ENCODE data around the gene TLE1.

The TLE1 gene

DNA sequence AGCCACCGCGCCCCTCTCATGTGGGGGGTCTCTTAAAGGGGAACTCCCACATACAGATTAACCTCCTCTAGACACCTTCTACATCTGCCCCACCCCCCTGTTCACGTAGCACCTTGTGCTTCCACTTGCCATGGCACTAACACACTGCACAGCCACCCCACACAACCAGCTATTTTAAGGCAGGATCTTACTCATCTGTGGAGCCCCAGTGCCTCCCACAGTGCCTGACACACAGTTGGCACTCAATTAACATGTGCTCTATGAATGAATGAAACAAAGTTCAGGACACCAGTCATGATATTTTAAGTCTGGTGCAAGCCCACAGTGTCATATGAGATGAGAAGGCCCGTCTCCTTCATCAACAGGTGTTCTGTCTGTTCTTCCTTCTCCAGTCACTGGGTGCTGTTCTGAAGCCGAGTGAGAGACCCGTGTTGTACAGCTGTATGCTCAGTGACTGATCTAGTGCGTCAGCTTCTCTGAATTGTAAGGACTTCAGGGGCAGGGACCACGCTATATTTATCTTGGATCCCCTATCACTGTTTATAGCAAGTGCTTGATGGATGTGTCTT, 149.1 kb downstream of the TLE1 start:
- DNase-seq: no peak

DNA sequence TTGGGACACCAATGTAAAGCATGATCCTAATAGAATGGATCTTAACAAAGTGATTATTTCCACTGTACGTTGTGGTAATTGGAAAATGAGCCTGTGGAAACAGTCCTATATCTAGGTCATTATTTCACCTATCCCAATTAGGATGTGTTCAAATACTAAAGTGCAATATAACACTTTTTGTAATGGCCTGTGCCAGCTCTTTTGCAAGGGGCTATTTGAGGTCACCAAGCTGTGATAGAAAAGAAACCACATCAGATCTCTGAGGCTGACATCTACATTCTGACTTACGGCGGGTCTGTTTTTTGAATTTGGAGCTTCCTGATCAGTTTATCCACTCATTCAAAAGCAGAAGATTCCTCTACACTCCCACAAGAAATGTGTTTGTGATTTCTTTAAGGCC, 150.0 kb downstream of the TLE1 start:
- DNase-seq: no peak

DNA sequence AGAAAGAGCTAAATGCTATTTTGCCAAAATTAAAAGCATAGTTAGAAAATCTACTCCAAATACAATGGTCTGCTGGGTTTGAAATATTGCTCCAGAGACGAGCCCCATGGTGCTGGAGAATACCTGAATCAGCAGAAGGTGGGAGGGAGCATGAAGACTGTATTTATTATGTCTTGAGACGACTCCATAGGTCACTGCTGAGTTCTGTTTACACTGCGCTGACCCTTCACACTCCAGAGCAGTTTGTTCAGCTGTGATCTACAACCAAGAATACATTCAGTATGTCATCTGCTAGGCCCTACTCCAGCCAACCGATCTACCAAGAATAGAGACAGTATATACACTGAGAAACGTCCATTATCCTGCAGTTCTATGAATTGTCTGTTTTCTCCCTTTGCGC, 150.5 kb downstream of the TLE1 start:
- no peak for DNase-seq

DNA sequence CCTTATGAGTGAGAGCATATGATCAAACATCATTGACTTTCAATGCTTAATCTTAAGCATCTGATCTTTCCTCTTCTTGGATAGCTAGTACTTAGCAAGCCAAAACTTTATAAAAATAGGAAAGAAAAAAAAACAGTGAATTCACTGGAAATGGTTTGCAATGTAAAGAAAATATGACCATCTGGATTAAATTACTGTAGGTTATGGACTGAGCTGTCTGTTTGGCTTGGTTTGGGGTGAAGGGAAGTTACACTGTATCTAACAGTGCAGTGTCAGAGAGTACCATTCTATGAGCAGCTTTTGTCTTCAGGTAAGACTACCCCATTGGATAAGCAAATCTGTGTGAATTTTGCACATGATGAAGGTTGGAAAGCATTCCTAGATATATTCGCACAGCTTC, 151.4 kb downstream of the TLE1 start:
- DNase-seq: no peak

DNA sequence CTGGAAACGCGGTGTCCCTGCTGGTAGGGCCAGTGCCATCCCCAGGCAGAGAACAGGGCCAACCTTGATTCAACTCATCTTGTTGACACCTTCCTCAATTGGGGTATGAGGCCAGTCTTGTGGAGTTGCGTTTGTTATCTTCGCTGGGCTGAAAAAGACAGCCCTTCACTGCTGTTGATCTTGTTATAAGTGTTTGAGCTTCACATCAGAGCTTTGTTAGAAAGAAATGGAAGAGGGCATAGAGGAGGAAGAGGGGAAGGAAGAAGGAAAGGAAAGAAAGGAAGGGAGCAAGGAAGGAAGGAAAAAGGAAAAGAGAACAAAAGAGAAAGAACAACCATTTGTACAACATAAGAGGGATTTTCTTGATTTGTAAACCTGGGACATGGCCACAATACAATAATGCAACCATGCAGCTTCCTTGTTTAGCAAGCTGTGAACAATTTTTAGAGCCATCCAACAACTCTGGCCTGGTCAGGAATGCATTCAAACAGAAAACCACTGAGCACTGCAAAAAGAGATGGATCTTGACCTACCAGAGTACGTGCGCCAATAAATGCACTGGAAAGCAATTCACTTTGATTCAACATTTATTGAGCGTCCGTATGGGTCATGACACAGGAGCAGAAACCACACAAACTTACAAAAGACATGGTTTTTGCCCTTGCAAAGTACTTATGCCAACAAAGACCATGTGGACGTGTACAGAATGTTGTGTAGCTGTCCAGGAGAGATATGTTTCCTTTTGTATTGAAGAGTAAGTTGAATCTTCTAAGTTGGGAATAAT, 152.9 kb downstream of the TLE1 start:
- no peak for DNase-seq

DNA sequence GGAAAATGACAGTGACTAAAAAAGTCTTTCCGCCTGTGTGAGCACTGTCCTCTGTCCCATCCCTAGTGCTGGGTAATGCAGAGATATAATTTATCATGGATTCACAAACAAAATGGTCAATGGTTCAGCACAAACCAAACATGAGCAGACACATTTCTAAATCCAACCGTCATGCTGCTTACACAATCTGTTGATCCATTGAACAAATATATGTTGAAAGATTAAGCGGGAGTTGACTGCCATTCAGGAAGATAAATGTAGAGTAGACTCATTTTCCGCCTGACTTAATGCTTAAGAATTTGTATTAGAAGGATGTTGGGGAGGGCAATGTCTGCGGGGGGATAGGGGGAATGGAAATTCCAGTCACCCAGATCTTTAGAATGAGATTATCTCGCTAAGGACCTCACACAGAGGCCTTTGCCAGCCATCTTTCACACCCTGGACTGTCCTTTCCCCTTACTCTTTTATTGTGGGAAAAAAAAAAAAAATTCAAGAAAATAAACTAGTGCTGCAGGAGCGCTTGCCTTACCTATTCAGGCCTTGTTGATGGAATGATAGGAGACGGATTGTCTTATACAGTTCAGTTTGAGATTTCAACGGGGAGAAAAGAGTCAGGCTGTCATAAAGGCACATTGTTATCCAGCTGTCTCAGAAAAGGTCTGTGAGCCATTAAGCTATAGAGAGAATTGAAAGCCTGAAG, 153.7 kb downstream of the TLE1 start:
- no peak for DNase-seq

DNA sequence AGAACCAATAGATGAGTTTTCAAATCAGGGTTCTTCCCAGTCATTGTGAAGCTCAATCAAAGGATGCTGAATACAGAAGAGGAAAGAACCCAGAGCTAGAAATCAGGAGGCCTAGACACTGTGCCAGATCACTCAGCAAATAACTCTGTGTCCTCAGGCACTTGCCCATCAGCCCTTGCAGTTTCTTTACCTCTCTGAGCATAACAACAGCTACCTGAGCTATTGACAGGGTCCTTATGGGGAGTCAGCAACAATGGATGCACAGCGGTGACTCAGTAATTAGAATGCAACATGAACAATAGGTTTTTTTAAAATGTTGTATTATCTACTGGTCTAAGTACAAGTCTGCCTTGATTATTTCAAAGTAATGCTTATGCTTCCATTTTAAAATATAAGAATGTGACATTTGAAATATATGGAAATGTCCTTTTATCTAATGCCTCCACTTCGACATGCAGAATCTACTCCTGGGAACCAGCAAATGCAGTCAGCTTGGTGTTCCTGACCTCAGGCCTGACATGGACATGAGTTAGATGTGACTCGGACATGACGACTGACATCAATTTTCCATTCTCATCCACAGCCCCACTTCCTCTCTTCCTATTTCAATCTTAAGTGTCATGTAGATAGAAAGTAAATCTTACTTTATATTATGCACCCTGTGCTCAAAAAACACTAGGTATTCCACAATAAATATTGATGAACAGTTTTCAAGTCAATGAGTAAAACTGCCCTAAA, 155.0 kb downstream of the TLE1 start:
- DNase-seq: no peak

Data from CD4-positive, alpha-beta T cell treated with Interferon gamma for 1 hour (primary cell).